ENCODE data around the gene NHSL2.
"Not testable (repeated sequence)": the region's sequence is repeated elsewhere in the genome, so short reads cannot be mapped to it uniquely, and the experiment has no call there.

Gene NHSL2

DNA sequence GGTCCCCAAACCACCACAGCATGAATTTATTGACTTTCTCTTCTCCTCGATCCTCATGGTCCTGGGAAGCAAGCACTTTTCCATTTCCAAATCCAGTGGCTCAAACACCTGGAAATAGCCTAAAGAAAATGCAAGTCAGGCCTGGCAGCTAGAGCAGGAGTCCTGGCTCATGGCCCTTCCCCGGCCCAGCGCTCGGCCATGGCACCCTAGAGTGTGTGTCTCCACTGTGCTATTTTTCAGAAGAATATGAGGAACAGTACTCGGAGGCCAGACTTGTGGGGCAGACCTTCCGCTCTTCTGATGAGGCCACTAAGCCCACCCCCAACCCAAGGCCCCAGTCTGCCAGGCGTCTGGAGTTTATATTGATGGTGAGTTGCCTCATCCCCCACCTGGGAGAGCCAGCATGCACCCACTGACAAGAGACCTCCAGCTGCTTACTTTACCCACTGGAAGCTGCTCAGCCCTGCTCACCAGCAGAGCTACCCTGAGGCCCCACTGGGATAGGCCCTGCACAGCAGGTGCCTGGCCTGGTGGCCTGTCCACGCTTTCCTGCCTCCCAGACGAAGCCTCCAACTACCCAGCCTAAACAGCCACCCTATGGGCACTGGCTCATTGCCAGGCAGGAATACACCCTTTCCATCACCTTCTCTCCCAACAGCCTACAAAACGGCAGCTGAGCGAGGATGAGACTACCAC, 223.4 kb downstream of the NHSL2 start:
- DNase-seq = no peak

DNA sequence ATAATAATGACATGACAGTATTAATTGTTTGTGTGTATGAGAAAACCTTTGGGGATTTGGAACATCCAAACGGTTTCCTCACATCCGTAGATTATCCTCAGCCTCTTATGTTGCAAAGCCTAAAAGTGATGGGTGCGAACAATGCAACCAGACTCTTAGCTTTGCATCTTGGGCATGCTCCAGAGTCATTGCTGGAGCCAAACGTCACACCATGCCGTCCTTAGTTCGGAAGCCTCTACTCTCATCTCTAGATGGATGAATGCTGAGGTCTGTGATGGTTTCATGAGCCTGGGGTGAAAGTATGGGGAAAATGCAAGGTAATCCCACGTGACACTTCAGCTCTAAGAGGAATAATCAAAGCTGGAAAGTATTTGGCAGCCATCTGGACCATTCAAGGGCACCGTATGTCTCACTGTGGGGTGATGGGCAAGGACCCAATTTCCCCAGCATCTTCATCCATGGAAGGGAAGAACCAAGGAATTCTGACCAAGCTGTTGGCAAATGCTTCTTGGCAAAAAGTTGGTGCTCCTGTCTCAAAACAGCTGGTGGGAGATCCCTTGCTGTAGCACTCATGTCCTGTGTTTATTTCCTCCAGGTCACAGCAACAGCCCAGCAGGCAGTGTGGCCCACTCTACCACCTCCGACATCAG, 227.3 kb downstream of the NHSL2 start:
- no peak for DNase-seq

DNA sequence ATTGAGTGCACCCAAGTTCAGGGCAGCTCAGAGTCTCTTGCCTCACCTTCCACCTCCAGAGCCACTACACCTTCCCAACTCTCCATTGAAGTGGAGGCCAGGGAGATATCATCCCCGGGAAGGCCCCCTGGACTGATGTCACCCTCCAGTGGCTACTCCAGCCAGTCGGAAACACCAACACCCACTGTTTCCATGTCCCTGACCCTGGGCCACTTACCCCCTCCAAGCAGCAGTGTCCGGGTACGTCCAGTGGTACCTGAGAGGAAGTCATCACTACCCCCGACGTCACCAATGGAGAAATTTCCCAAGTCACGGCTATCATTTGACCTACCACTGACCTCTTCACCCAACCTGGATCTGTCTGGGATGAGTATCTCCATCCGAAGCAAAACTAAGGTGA, 228.9 kb downstream of the NHSL2 start:
- DNase-seq = no peak

DNA sequence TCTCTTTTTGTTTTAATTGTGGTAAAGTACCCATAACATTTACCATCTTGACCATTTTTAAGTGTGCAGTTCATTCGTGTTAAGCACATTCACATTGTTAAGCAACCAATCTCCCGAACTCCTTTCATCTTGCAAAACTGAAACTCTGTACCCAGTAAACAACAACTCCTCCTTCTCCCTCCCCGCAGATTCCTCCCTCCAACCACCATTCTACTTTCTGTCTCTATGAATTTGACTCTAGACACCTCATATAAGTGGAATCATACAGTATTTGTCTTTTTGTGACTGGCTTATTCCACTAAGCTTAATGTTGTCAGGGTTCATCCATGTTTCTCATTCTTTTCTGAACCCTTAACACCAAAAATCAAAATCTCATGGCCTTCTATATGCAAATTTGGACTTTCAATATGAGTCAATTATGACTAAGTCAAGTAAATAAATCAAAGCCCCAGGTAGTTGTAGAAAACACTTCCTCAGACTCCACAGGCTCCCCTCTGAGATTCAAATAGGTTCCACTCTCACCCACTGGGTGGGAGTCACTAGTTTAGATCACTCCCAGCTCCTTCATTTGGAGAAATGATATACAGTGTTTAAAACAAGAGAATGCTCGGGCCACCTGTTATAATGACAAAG, 230.8 kb downstream of the NHSL2 start:
- DNase-seq = no peak

DNA sequence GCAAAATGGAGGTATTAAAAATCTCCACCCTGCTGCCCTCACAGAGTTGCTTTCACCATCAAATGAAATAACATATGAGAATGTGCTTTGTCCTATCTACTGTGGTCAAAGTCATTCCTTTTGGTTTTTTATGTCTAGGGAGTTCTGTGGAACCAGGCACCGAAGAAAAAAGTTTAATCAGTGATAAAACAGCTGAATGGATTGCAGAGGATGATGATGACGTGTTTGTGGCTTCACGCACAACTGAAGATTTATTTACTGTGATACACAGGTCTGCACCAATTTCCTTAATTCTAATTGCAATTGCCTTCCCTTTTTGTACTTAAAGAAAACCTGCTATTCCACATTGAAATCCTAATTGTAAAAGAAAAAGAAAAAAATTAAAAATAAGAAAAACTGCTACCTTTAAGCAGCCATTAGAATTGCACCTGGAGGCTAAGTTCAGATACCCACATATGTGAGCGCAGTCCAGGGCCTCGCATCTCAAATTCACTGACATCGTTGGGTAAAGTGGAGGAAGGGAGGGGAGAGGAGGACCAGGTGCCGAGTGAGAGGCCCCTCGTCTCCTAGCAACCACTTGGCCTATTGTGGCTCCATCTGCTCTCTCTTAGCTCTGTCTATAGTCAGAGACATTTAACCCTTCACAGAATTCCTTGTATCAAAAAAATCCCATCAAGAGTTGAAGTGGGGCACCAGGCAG, 231.6 kb downstream of the NHSL2 start:
- no peak for DNase-seq

DNA sequence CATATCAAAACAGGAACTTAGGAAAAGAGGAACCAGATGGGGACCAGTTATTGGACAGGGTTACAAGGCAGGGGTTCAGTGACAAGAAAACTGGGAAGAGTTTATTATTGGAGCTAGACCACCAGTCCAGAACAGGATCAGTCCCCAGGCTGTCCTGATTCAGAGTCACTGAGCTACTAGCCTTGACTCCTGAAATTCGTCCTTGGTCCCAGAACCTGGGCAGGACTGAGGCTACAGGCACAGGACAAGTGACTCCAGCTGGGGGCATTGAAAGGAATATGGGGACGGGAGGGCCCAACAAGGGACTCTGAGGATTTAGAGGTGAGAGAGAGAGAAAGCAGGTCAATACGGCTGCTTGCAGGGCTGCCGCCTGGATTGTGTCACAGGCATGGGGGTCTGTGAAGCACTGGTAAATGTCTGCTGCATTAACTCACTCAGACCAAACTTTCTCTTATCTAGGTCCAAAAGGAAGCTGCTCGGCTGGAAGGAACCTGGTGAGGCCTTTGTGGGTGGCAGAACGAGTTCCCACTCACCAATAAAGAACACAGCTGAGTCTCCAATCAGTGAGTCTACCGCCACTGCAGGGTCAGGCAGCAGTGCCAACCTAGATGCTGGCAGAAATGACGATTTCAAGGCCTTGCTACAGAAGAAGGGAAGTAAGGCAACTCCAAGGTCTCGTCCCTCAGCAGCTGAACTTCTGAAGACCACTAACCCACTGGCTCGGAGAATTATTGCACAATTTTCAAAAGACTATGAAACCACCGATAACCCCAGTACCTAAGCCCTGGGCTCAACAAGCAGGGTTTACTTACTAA, 232.4 kb downstream of the NHSL2 start:
- no peak for DNase-seq

DNA sequence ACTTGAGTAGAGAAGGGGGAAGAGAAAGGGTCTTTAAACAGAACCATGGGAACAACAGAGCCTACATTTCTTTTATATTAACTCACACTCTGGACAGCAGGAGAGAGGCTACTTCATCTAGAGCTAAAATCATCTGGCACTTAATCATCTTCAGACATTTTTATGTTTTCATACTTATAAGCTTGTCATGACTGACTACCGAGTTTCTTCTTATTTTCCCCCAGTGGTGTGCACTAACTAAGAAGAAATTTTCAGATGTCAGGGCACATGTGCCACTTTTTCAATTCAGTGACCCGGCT, 232.9 kb downstream of the NHSL2 start:
- no peak for DNase-seq

DNA sequence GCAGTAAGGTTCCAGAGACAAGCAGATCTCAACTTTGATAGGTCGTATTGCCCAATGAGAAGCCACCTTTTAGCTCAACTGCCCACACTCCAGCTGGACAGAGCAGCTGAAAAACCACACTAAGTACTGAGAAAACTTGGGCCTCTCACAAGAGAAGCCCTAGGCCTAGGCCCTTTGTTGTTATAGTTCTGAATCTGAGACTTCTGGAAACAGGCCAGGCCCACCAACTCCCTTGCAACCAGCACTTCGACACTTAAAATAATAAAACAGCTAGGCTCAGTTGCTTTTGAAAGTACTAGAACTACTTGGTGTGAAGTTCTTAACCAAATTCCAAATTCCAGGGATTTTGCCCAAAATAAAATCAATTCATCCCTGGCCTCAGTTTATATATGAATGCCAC, 234.5 kb downstream of the NHSL2 start:
- no peak for DNase-seq

DNA sequence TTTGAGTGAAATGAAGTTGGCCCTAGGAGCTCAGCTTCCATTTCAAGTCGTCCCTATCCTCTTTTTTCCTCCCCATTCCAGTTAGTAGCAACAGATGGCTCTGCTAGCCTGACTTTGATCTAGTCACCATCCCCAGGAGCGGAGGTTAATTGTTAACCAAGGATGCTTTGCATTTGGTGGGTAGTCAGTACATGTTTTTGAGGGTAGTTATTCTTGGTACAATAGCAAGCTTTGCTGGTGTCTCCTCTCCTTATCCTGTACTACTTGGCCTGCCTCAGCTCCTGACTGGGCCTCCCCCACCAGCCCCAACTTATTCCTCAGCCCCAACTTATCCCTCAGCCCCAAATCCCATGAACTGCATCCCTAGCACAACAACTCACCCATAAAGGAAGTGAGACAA, 235.9 kb downstream of the NHSL2 start:
- no peak for DNase-seq

DNA sequence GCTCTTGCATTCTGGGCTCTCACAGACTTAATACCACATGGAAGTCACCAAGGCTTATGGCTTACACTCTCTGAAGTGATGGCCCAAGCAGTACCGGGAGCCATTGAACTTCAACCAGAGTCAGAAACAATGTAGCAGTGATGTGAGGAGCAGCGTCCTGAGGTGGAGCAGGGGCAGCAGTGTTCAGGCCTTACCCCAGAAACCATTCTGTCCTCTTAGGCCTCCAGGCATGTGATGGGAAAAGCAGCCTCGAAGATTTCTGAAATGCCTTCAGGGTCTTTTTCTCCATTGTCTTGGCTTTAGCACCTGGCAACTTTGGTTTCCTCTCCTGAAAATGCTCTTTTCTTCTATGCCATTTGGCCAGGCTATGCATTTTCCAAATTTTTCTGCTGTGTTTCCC, 248.1 kb downstream of the NHSL2 start:
- no peak for DNase-seq

DNA sequence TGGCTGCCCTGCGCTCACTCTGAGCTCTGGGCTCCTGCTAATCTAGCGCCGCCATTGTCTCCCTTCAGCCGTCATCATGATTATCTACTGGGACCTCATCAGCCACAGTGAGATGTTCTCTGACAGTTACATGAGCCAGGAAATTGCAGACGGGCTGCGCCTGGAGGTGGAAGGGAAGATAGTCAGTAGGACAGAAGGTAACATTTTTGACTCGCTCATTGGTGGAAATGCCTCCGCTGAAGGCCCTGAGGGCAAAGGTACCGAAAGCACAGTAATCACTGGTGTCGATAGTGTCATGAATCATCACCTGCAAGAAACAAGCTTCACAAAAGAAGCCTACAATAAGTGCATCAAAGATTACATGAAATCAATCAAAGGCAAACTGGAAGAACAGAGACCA, 249.1 kb downstream of the NHSL2 start:
- no peak for DNase-seq

DNA sequence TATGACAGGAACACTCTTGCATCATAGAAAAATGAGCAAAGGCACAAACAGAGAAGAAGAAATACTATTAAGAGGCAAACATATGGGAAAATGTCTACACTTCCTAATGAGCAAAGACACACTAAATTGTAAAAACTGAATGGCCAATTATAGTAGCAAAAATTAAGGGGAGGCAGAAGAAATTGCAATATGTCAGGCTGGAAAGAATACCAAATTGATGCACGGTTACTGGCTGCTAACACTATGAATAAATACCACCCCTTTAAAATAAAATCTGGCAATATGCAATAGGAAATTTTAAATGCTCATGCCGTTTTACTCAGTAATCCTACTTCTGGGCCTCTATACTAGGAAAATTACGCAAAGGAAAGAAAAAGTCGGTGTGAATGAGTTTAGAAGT, 254.9 kb downstream of the NHSL2 start:
- no peak for DNase-seq

DNA sequence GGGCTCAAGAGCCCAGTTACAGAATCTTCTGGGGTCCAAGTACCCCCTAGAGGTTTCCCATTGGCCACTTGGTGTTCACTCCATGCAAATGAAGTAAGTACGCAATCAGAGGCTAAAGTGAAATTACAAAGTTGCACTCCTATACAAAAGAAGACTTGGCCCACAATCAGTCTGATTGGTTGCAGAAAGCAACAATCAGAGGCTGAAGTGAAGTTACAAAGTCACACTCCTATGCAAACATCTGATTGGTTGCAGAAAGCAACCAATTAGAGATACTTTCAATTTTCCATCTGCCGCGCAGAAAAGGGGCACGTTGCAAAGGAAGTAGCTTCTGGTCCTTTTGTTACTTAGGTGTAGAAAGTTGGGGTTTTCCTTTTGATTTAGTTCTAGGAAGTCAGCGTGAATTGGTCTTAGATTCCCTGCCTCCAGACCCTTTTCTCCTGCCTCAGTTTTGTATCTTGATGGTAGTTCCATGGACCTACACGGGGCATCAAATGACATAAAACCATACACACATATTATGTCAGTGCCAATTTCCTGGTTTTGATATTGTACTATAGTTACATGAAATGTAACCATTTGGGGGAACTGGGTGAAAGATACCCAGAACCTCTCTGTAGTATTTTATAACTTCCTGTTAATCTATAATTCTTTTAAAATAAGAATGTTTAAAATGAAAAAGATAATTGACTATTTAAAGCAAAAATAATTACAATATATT, 258.5 kb downstream of the NHSL2 start:
- DNase-seq = peak; percentile 22

DNA sequence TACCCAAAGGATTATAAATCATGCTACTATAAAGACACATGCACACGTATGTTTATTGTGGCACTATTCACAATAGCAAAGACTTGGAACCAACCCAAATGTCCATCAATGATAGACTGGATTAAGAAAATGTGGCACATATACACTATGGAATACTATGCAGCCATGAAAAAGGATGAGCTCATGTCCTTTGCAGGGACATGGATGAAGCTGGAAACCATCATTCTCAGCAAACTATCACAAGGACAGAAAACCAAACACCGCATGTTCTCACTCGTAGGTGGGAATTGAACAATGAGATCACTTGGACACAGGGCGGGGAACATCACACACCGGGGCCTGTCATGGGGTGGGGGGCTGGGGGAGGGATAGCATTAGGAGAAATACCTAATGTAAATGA, 265.6 kb downstream of the NHSL2 start:
- DNase-seq = not testable (repeated sequence)

DNA sequence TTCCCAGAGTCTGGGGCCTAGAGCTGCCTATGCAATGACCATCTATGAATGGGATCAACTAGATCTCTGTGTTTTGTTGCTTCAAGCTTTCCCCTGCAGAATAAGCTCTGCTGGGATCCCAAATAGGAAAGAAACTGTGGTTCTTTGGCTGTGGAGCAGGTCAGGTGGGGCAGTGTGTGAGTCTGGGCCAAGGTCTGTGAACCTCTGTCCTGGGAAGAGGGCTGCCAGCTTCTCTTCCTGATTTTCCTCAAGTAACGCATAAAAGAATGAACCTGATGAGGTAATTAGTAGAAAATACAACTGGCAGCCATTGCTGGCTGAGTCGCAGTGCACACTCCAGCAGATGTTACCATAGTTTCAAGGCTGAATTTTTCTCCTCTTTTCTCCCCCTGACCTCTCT, 266.3 kb downstream of the NHSL2 start:
- no peak for DNase-seq

DNA sequence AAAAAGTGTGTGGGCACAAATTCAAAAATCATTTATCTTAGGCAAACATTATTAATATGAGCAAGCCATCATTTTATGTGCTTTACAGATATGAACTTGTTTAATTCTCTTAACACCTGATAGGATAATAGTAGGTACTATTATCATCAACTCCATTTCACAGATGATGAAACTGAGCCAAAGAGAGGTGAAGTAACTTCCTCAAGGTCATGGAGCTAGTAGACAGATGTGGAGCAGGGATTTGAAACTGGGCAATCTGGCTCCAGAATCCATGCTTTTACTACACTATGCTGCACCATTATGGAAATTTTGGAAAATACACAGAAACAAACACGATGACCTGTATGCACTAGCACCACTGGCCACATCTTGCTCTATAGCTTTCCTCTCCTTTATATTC, 269.9 kb downstream of the NHSL2 start:
- DNase-seq = no peak

DNA sequence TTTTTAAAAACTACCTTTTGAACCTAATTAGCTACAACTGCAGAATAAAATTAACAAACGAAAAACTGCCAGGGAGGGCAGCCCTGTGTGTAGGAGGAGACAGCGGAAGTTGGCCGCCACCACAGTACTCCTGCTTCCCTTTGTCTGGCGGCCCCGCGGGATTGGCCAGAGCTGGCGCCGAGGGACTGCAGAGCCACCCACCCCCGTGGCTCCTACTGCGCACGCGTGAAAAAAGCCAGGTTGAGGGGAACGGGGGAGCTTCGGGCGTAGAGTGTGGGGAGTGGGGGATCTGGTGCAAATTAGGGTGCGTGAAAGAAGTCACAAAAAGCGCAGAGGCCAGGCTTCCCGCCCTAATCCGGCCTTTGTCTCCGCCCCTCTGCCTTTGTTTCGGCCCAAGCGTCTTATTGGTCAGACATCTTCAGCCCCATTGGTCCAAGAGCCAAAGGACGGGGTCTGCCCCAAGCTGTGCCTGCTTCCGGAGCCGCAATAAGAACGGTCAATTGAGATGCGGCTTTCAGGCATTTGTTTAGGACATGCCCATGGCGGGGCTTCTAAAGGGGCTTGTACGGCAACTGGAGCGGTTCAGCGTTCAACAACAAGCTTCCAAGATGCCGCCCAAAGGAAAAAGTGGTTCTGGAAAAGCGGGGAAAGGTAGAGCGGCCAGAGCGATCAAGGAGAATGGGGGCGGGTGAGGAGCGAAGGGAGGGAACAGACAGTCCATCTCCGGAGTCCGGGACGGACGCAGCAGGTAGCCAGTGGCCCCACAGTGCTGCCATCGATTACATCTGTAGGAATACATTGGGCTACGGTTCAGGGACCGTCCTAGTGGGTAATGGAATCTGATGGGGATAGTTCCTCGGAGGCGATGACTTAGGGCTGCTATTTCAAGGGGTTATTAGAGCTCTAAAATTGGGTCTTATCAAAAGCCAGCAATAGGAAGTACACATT, 270.8 kb downstream of the NHSL2 start, which contains the start of gene PIN4:
TSS of gene PIN4 (plus strand) at position 580 of the 948 bp plus-strand sequence. CDS start at position 609, 29 bp downstream.
- peak; percentile 74 for DNase-seq

DNA sequence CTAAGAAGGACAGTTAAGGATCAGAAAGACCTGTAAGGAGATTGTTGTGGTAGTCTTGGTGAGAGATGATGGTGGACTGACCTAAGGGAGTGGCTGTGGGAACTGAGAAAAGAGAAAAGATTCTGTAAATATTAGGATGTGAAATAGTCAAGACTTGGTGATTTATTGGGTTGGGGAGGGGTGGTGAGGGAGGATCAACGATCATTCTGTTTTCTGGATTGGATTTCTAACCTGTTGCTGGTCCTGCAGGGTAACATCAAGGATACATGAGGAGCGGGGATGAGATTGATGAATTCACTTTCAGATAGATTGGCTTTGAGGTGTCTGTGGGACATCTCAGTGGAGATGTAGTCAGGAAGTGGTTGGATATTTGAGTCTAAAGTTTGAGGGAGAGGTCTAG, 272.3 kb downstream of the NHSL2 start:
- no peak for DNase-seq

DNA sequence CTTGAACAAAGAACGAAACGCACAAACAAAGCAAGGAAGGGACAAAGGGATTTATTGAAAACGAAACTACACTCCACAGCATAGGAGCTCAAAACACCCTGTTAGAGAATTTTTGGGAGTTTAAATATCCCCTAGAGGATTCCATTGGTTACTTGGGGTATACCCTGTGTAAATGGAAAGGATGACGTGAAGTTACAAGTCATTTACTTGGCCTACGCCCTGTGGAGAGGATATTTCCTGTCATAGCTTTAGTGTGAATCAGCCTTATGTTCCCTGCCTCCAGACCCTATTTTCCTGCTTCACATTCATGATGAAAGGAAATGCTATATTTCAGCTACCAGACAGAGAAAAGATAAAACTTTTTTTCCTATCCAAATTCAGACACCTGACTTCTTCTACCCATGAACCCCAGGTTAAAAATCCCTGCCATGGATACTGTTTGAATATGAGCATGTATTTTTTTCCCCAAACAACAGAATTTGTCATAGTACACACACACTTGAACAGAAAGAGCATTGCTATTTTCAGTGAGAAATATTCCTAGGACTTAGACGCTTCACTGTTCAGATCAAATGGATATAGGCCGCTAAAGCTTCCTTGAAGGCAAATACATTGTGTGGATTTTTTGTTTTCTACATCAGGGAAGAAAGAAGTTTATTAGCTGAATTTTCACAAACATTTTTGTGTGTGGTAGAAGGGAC, 291.3 kb downstream of the NHSL2 start:
- no peak for DNase-seq
